ENCODE results near the gene FKBP5. TPM values are rescaled to one million over a fixed set of nuclear protein-coding genes. Genes with fewer than 3 reads are reported as not detected.

Gene FKBP5
- total RNA-seq, 6 experiments from 2014 or later, result 7.6 to 12.9 (median 11.8) TPM

GRCh38 chr6:35648203-35648602 lies 40.5 kb downstream of the FKBP5 start:
- no peaks in the 10 kb centered on the region for H3K27me3 Mint-ChIP-seq (ENCODE audit: insufficient read depth)
- DNase-seq, result no peak
- no peaks in the 10 kb centered on the region for H3K9me3 Mint-ChIP-seq
- H3K27ac Mint-ChIP-seq, result no peak overlapping the region
- H3K4me3 Mint-ChIP-seq, result no peak overlapping the region
- H3K36me3 Mint-ChIP-seq (ENCODE audit: low read depth), result no peaks in the 10 kb centered on the region
- no peak for TF ChIP-seq CTCF (IDR thresholded peaks at IDR 0.05)
- H3K4me1 Mint-ChIP-seq (ENCODE audit: low read depth), result no peaks in the 10 kb centered on the region

GRCh38 chr6:35647400-35647799 lies 41.3 kb downstream of the FKBP5 start:
- DNase-seq, result no peak
- Mint-ChIP-seq H3K4me1 (ENCODE audit: low read depth) (no peaks in the 10 kb centered on the region), H3K9me3 (no peaks in the 10 kb centered on the region), H3K27me3 (ENCODE audit: insufficient read depth) (no peaks in the 10 kb centered on the region), H3K36me3 (ENCODE audit: low read depth) (no peaks in the 10 kb centered on the region), H3K4me3 (no peak overlapping the region), H3K27ac (no peak overlapping the region)
- TF ChIP-seq CTCF (IDR thresholded peaks at IDR 0.05), result no peak

GRCh38 chr6:35643162-35643535 lies 45.6 kb downstream of the FKBP5 start:
- no peaks in the 10 kb centered on the region for H3K9me3 Mint-ChIP-seq
- no peak overlapping the region for H3K27ac Mint-ChIP-seq
- H3K36me3 Mint-ChIP-seq (ENCODE audit: low read depth), result no peaks in the 10 kb centered on the region
- no peaks in the 10 kb centered on the region for H3K27me3 Mint-ChIP-seq (ENCODE audit: insufficient read depth)
- DNase-seq, result no peak
- TF ChIP-seq CTCF (IDR thresholded peaks at IDR 0.05), result no peak
- H3K4me1 Mint-ChIP-seq (ENCODE audit: low read depth), result peaks cover 9% of the 10 kb centered on the region; the same call in 1 of the 2 replicates
- H3K4me3 Mint-ChIP-seq, result no peak overlapping the region

GRCh38 chr6:35642471-35643161 lies 46.1 kb downstream of the FKBP5 start:
- no peak for TF ChIP-seq CTCF (IDR thresholded peaks at IDR 0.05)
- Mint-ChIP-seq H3K36me3 (ENCODE audit: low read depth) (no peaks in the 10 kb centered on the region), H3K4me3 (no peak overlapping the region), H3K9me3 (no peaks in the 10 kb centered on the region), H3K27ac (no peak overlapping the region), H3K27me3 (ENCODE audit: insufficient read depth) (no peaks in the 10 kb centered on the region), H3K4me1 (ENCODE audit: low read depth) (peaks cover 9% of the 10 kb centered on the region; the same call in 1 of the 2 replicates)
- no peak for DNase-seq

- no peak for DNase-seq
- no peak for TF ChIP-seq CTCF (IDR thresholded peaks at IDR 0.05)
- Mint-ChIP-seq H3K36me3 (ENCODE audit: low read depth) (no peaks in the 10 kb centered on the region; the same call in 1 of the 2 replicates), H3K27me3 (ENCODE audit: insufficient read depth) (no peaks in the 10 kb centered on the region), H3K27ac (no peak overlapping the region), H3K4me1 (ENCODE audit: low read depth) (peaks cover 16% of the 10 kb centered on the region; the same call in 1 of the 2 replicates), H3K4me3 (no peak overlapping the region), H3K9me3 (no peaks in the 10 kb centered on the region)
Measured at GRCh38 chr6:35640017-35640664, 48.6 kb downstream of the FKBP5 start.
